IMR-90 (cell line): ENCODE data around the gene FGA. TPM values are rescaled to one million over a fixed set of nuclear protein-coding genes. Genes with fewer than 3 reads are reported as not detected.

ENCODE experiments used
- ATAC-seq: fragments of 200-7000 bp; cut with Tn5 transposase; 2 replicates; pipeline ENCODE4 v1.9.1; 2020; ENCODE audit warnings: low read depth, mild to moderate bottlenecking, moderate library complexity
- BruUV-seq: library from RNA; stranded (reverse); fragments of 400-500 nt; replicated peaks from 2 replicates; lab custom pipeline; 2021; lab: Mats Ljungman, UMichigan
- CTCF ChIA-PET: fragments of 300-600 bp; formaldehyde crosslinking; extraction: SDS; loops from one replicate; lab custom pipeline; 2021; ENCODE audit warnings: antibody characterized with exemption; lab: Yijun Ruan, JAX
- POLR2A ChIA-PET: fragments of 300-600 bp; sonication (Branson Sonifier 250); formaldehyde crosslinking; loops from one replicate; lab custom pipeline; 2022; ENCODE audit warnings: antibody characterized with exemption; ENCODE audit not compliant: unreplicated experiment; lab: Charles Lee
- DNase-seq: peaks from one replicate; pipeline ENCODE4 v3.0.0; 2013
- H2AFZ ChIP-seq: replicated peaks from 2 replicates; pipeline ENCODE3; 2013; ENCODE audit warnings: low read length, mild to moderate bottlenecking; ENCODE audit not compliant: poor library complexity
- H2AK5ac ChIP-seq: 2 replicates; pipeline ENCODE4 v1.6.1; 2013; ENCODE audit warnings: low read depth, low read length, inconsistent platforms
- H2AK9ac ChIP-seq: replicated peaks from 2 replicates; pipeline ENCODE3; 2013; ENCODE audit warnings: mild to moderate bottlenecking, low read depth, low read length, moderate library complexity; ENCODE audit not compliant: poor library complexity
- H2BK120ac ChIP-seq: 2 replicates; pipeline ENCODE4 v1.6.1; 2013; ENCODE audit warnings: low read depth, low read length, inconsistent platforms
- H2BK15ac ChIP-seq: 3 replicates; pipeline ENCODE4 v1.6.1; 2013; ENCODE audit warnings: low read depth, low read length, inconsistent platforms
- H2BK20ac ChIP-seq: 2 replicates; pipeline ENCODE4 v1.6.1; 2013; ENCODE audit warnings: low read depth, mild to moderate bottlenecking, inconsistent platforms, low read length, moderate library complexity
- H2BK5ac ChIP-seq: 2 replicates; pipeline ENCODE4 v1.6.1; 2013; ENCODE audit warnings: mild to moderate bottlenecking, low read depth, low read length, inconsistent platforms; ENCODE audit not compliant: poor library complexity, severe bottlenecking
- H3K14ac ChIP-seq: replicated peaks from 2 replicates; pipeline ENCODE4 v1.6.1; 2013; ENCODE audit warnings: low read depth, low read length, inconsistent platforms
- H3K18ac ChIP-seq: 2 replicates; pipeline ENCODE4 v1.6.1; 2013; ENCODE audit warnings: low read depth, low read length, control low read depth
- H3K23ac ChIP-seq: 2 replicates; pipeline ENCODE4 v1.6.1; 2013; ENCODE audit warnings: low read depth, low read length, inconsistent platforms
- H3K27ac ChIP-seq: 2 replicates; pipeline ENCODE4 v1.5.1; 2013; ENCODE audit warnings: mild to moderate bottlenecking, control low read depth, low read length; ENCODE audit not compliant: insufficient read depth
- H3K27me3 ChIP-seq: 2 replicates; pipeline ENCODE4 v1.6.1; 2013; ENCODE audit warnings: low read length; ENCODE audit not compliant: control insufficient read depth, insufficient read depth
- H3K36me3 ChIP-seq: 2 replicates; pipeline ENCODE4 v1.6.1; 2013; ENCODE audit warnings: low read length, mixed read lengths; ENCODE audit not compliant: control insufficient read depth, insufficient read depth
- H3K4ac ChIP-seq: 2 replicates; pipeline ENCODE4 v1.6.1; 2013; ENCODE audit warnings: low read depth, low read length, inconsistent platforms
- H3K4me1 ChIP-seq: 2 replicates; pipeline ENCODE4 v1.6.1; 2013; ENCODE audit warnings: low read length, mixed read lengths; ENCODE audit not compliant: control insufficient read depth, insufficient read depth
- H3K4me2 ChIP-seq: 2 replicates; pipeline ENCODE4 v1.6.1; 2013; ENCODE audit warnings: low read depth, mild to moderate bottlenecking, control low read depth, low read length, moderate library complexity
- H3K4me3 ChIP-seq: 2 replicates; pipeline ENCODE4 v1.5.1; 2013; ENCODE audit warnings: low read depth, mild to moderate bottlenecking, control low read depth, low read length, moderate library complexity; ENCODE audit not compliant: insufficient read depth
- H3K56ac ChIP-seq: 2 replicates; pipeline ENCODE4 v1.6.1; 2013; ENCODE audit warnings: low read length, inconsistent platforms; ENCODE audit not compliant: insufficient read depth; ENCODE audit errors: extremely low read depth
- H3K79me1 ChIP-seq, 2 experiments: 2 replicates each; pipeline ENCODE4 v1.6.1; 2013; ENCODE audit warnings: low read length in 2 of 2, inconsistent platforms in 1 of 2, low read depth in 1 of 2
- H3K9ac ChIP-seq: 2 replicates; pipeline ENCODE4 v1.6.1; 2013; ENCODE audit warnings: low read depth, low read length, control low read depth
- H3K9me1 ChIP-seq: 2 replicates; pipeline ENCODE4 v1.6.1; 2013; ENCODE audit warnings: low read length, inconsistent platforms; ENCODE audit not compliant: insufficient read depth
- H3K9me3 ChIP-seq: 2 replicates; pipeline ENCODE4 v1.6.1; 2013; ENCODE audit warnings: low read length; ENCODE audit not compliant: control insufficient read depth, insufficient read depth
- H4K20me1 ChIP-seq: 2 replicates; pipeline ENCODE4 v1.6.1; 2013; ENCODE audit warnings: low read length, inconsistent platforms; ENCODE audit not compliant: insufficient read depth
- H4K5ac ChIP-seq: 2 replicates; pipeline ENCODE4 v1.6.1; 2013; ENCODE audit warnings: mild to moderate bottlenecking, low read depth, low read length, control low read depth
- H4K8ac ChIP-seq, 2 experiments: 2 replicates each; pipeline ENCODE4 v1.6.1; 2013; ENCODE audit warnings: low read depth in 2 of 2, low read length in 2 of 2, control low read depth in 1 of 2, inconsistent platforms in 1 of 2
- H4K91ac ChIP-seq: 2 replicates; pipeline ENCODE4 v1.6.1; 2013; ENCODE audit warnings: low read depth, low read length, inconsistent platforms; ENCODE audit not compliant: insufficient read depth
- BHLHE40 ChIP-seq: fragments of 150-350 bp; IDR thresholded peaks from 2 replicates; pipeline ENCODE4 v1.6.1; 2016; ENCODE audit warnings: mild to moderate bottlenecking, low read depth, low read length
- CEBPB ChIP-seq: IDR thresholded peaks from 2 replicates; pipeline ENCODE4 v1.6.1; 2012; ENCODE audit warnings: low read depth, low read length, improper control_type of control experiment
- CHD1 ChIP-seq: IDR thresholded peaks from 2 replicates; pipeline ENCODE4 v1.6.1; 2012; ENCODE audit warnings: low read depth, low read length, improper control_type of control experiment
- FOS ChIP-seq: fragments of 150-350 bp; IDR thresholded peaks from 2 replicates; pipeline ENCODE4 v1.6.1; 2016; ENCODE audit warnings: low read depth, low read length
- MAFK ChIP-seq: IDR thresholded peaks from 2 replicates; pipeline ENCODE4 v1.6.1; 2012; ENCODE audit warnings: low read depth, low read length, improper control_type of control experiment
- MAZ ChIP-seq: IDR thresholded peaks from 2 replicates; pipeline ENCODE4 v1.6.1; 2012; ENCODE audit warnings: low read depth, mild to moderate bottlenecking, low read length, improper control_type of control experiment, moderate library complexity, borderline replicate concordance
- MXI1 ChIP-seq: IDR thresholded peaks from 2 replicates; pipeline ENCODE4 v1.6.1; 2012; ENCODE audit warnings: low read depth, mild to moderate bottlenecking, low read length, moderate library complexity, borderline replicate concordance
- NFE2L2 ChIP-seq: fragments of 150-350 bp; IDR thresholded peaks from 2 replicates; pipeline ENCODE4 v1.6.1; 2016; ENCODE audit warnings: low read depth, mild to moderate bottlenecking, low read length
- POLR2A ChIP-seq: IDR thresholded peaks from 2 replicates; pipeline ENCODE4 v1.6.1; 2012; ENCODE audit warnings: mild to moderate bottlenecking, low read depth, low read length
- RAD21 ChIP-seq: IDR thresholded peaks from 2 replicates; pipeline ENCODE4 v1.6.1; 2012; ENCODE audit warnings: low read length, improper control_type of control experiment
- RCOR1 ChIP-seq: IDR thresholded peaks from 2 replicates; pipeline ENCODE4 v1.6.1; 2012; ENCODE audit warnings: mild to moderate bottlenecking, low read length, improper control_type of control experiment; ENCODE audit not compliant: insufficient replicate concordance
- RFX5 ChIP-seq: IDR thresholded peaks from 2 replicates; pipeline ENCODE4 v1.8.0; 2012; ENCODE audit warnings: low read depth, mild to moderate bottlenecking, low read length, moderate library complexity
- SMC3 ChIP-seq: fragments of 150-350 bp; IDR thresholded peaks from 2 replicates; pipeline ENCODE4 v1.6.1; 2016; ENCODE audit warnings: low read depth, mild to moderate bottlenecking, antibody characterized with exemption, low read length, moderate library complexity
- USF2 ChIP-seq: fragments of 150-350 bp; IDR thresholded peaks from 2 replicates; pipeline ENCODE4 v1.6.1; 2017; ENCODE audit warnings: mild to moderate bottlenecking, antibody characterized with exemption, low read length, low read depth
- dilution Hi-C: fragments of 300-500 bp; cut with HindIII; formaldehyde crosslinking; loops from one replicate; pipeline ENCODE4 v1.14.3; 2018; ENCODE audit warnings: low sequenced_read_pairs; ENCODE audit not compliant: unreplicated experiment
- in situ Hi-C: fragments of 300-500 bp; cut with MboI; formaldehyde crosslinking; loops from 3 replicates; pipeline ENCODE4 v1.14.3; 2019; ENCODE audit warnings: low sequenced_read_pairs, inconsistent platforms, mixed read lengths
- intact Hi-C: fragments of 100-400 bp; cut with micrococcal nuclease; formaldehyde crosslinking; loops from 2 replicates; pipeline ENCODE4 v1.10.0; 2022
- polyA plus RNA-seq, 3 experiments: library from polyadenylated mRNA; depleted of rRNA; stranded (reverse); fragments of >200 nt; gene quantifications; 2 replicates each; pipeline ENCODE4 v1.2.3, GENCODE V29; 2012; ENCODE audit warnings: low replicate concordance in 1 of 3
- total RNA-seq: library from RNA; depleted of rRNA; stranded (reverse); fragments of >200 nt; gene quantifications from 2 replicates; pipeline ENCODE4 v1.2.3, GENCODE V29; 2012
- TF ChIP-seq, protein P1 (sequence below): conservative IDR thresholded peaks from 2 replicates; pipeline ENCODE4 v1.5.1; 2012; ENCODE audit warnings: mild to moderate bottlenecking, low read depth, low read length, improper control_type of control experiment
- TF ChIP-seq, protein P2 (sequence below): fragments of 150-350 bp; IDR thresholded peaks from 2 replicates; pipeline ENCODE4 v1.6.1; 2016; ENCODE audit warnings: low read depth, mild to moderate bottlenecking, low read length, moderate library complexity, borderline replicate concordance

FGA gene
- total and polyA plus RNA-seq, 2 of the 4 experiments (the other 2 are of a cell fraction) = not detected

- in situ Hi-C loops (no loop called here), intact Hi-C loops (no loop called here), dilution Hi-C loops (no loop called here)
- ATAC-seq (no peak), DNase-seq (no peak)
- no peaks in the 10 kb centered on the region for H3K9me1 ChIP-seq
- no peak overlapping the region for H4K8ac ChIP-seq
- ChIA-PET POLR2A (no interaction called here), CTCF (interaction anchor here (1.0 kb wide), 1 partner anchor 55 kb away, joined by 4 read pairs; no protein-coding TSS in a partner anchor)
- no peak overlapping the region for H2BK20ac ChIP-seq
- no peak overlapping the region for H3K18ac ChIP-seq
- H3K79me1 ChIP-seq = no peaks in the 10 kb centered on the region
- no peak overlapping the region for H2AK5ac ChIP-seq
- H3K27ac ChIP-seq = no peak overlapping the region
- H4K91ac ChIP-seq = no peak overlapping the region
- no peak overlapping the region for H4K5ac ChIP-seq
- H2BK5ac ChIP-seq = no peak overlapping the region
- H2AFZ ChIP-seq = no peak overlapping the region
- no peak overlapping the region for H2BK120ac ChIP-seq
- H3K27me3 ChIP-seq = no peaks in the 10 kb centered on the region; the same call in 1 of the 2 replicates
- H3K36me3 ChIP-seq = no peaks in the 10 kb centered on the region
- no TSS peak for BruUV-seq
- H3K23ac ChIP-seq = no peak overlapping the region
- no peak overlapping the region for H3K56ac ChIP-seq
- H3K4ac ChIP-seq = no peak overlapping the region
- H3K9me3 ChIP-seq = no peaks in the 10 kb centered on the region
- no peak overlapping the region for H3K4me2 ChIP-seq
- H3K14ac ChIP-seq = no peak overlapping the region
- H2AK9ac ChIP-seq = no peak overlapping the region
- H4K20me1 ChIP-seq = no peaks in the 10 kb centered on the region
- no peak overlapping the region for H3K9ac ChIP-seq
- H3K4me3 ChIP-seq = no peak overlapping the region
- TF ChIP-seq USF2 (no peak), BHLHE40 (no peak), SMC3 (no peak), CEBPB (no peak), MAZ (no peak), RFX5 (no peak), CHD1 (no peak), RCOR1 (no peak), FOS (no peak), MXI1 (no peak), RAD21 (no peak), MAFK (no peak), POLR2A (no peak), NFE2L2 (no peak)
- TF ChIP-seq, protein P1, sequence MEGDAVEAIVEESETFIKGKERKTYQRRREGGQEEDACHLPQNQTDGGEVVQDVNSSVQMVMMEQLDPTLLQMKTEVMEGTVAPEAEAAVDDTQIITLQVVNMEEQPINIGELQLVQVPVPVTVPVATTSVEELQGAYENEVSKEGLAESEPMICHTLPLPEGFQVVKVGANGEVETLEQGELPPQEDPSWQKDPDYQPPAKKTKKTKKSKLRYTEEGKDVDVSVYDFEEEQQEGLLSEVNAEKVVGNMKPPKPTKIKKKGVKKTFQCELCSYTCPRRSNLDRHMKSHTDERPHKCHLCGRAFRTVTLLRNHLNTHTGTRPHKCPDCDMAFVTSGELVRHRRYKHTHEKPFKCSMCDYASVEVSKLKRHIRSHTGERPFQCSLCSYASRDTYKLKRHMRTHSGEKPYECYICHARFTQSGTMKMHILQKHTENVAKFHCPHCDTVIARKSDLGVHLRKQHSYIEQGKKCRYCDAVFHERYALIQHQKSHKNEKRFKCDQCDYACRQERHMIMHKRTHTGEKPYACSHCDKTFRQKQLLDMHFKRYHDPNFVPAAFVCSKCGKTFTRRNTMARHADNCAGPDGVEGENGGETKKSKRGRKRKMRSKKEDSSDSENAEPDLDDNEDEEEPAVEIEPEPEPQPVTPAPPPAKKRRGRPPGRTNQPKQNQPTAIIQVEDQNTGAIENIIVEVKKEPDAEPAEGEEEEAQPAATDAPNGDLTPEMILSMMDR = no peak
- TF ChIP-seq, protein P2, sequence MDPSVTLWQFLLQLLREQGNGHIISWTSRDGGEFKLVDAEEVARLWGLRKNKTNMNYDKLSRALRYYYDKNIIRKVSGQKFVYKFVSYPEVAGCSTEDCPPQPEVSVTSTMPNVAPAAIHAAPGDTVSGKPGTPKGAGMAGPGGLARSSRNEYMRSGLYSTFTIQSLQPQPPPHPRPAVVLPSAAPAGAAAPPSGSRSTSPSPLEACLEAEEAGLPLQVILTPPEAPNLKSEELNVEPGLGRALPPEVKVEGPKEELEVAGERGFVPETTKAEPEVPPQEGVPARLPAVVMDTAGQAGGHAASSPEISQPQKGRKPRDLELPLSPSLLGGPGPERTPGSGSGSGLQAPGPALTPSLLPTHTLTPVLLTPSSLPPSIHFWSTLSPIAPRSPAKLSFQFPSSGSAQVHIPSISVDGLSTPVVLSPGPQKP = no peak
- H3K4me1 ChIP-seq = no peaks in the 10 kb centered on the region
- no peak overlapping the region for H2BK15ac ChIP-seq
Measured at GRCh38 chr4:154614306-154614705, 23.8 kb upstream of the FGA start.
